SK-N-MC (cell line): Measurements from ENCODE around the gene CFI.

ENCODE experiments used
- EZH2 ChIP-seq: fragments of 200-600 bp; sonication (generic); IDR thresholded peaks from one replicate; pipeline ENCODE4 v1.6.1; 2017; ENCODE audit warnings: antibody characterized with exemption
- FOXP2 ChIP-seq: optimal IDR thresholded peaks from 2 replicates; pipeline ENCODE3; 2011; ENCODE audit warnings: mild to moderate bottlenecking, moderate library complexity; ENCODE audit not compliant: insufficient read depth; ENCODE audit errors: extremely low read length, control extremely low read depth
- POLR2AphosphoS5 ChIP-seq: IDR thresholded peaks from 2 replicates; pipeline ENCODE4 v1.6.1; 2012; ENCODE audit warnings: mild to moderate bottlenecking, low read depth, low read length, borderline replicate concordance

DNA sequence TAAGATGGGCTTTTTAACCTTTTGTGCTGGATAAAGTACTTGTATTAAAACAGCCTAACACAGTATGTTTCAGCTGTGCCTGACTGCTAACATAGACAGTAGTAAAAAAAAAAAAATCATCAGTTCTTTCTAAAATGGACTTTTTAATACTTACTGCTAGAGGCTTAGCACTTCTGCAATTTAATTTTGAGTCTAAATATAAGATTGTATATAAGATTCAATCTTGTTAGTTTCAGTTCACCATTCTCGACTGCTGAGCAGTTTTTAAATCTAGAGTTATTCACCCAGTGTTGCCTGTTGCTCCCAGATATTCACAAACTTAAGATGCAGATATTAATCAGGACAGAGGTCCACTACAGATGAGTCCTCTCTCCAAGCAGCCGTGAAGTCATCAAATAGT is 78.7 kb downstream of the CFI start:
- TF ChIP-seq EZH2 (no peak), POLR2AphosphoS5 (no peak), FOXP2 (no peak)
